HepG2 (cell line): ENCODE data around the gene PRR15L. TPM values are rescaled to one million over a fixed set of nuclear protein-coding genes. Genes with fewer than 3 reads are reported as not detected.

Experiments
- ATAC-seq: fragments of 200-7000 bp; cut with Tn5 transposase; 3 replicates; pipeline ENCODE4 v1.9.1; 2020; ENCODE audit warnings: mild to moderate bottlenecking, moderate library complexity
- BruUV-seq: library from RNA; stranded (reverse); fragments of 400-500 nt; replicated peaks from 2 replicates; lab custom pipeline; 2021; lab: Mats Ljungman, UMichigan
- CTCF ChIA-PET: fragments of 300-600 bp; formaldehyde crosslinking; extraction: SDS; loops from one replicate; lab custom pipeline; 2021; ENCODE audit warnings: low total read pairs, inconsistent platforms, low intra/inter-chr PET ratio; lab: Yijun Ruan, JAX
- POLR2A ChIA-PET: fragments of 350-600 bp; sonication (Branson Sonifier 250); formaldehyde crosslinking; loops from one replicate; lab custom pipeline; 2020; ENCODE audit warnings: antibody characterized with exemption, inconsistent platforms; lab: Yijun Ruan, JAX
- DNase-seq: peaks from one replicate; pipeline ENCODE4 v3.0.0-alpha.2; 2015; ENCODE audit warnings: low spot score
- FAIRE-seq: peaks from 3 replicates; lab custom pipeline; 2011; peaks lifted over from hg19 to GRCh38; lab: Jason Lieb, UNC
- H2AFZ ChIP-seq: one replicate; pipeline ENCODE4 v1.6.1; 2011; ENCODE audit warnings: low read length, inconsistent platforms
- H3K27ac ChIP-seq: fragments of 300-600 bp; 3 replicates; pipeline ENCODE4 v1.8.0; 2011; ENCODE audit warnings: mixed run types, mild to moderate bottlenecking, mixed read lengths, low read length, inconsistent platforms; ENCODE audit not compliant: insufficient read depth; ENCODE audit errors: extremely low read length
- H3K27me3 ChIP-seq, 2 experiments: fragments of 200-600 bp in 1 of 2; 2 replicates in 1 of 2; 3 replicates in 1 of 2; pipeline versions ENCODE4 v1.6.0 to v1.8.0; 2011; ENCODE audit warnings: low read length in 2 of 2, mild to moderate bottlenecking in 2 of 2, moderate library complexity in 2 of 2, inconsistent platforms in 1 of 2; ENCODE audit not compliant: insufficient read depth in 2 of 2, control insufficient read depth in 1 of 2
- H3K36me3 ChIP-seq, 2 experiments: fragments of 200-600 bp in 1 of 2; replicated peaks in 1 of 2; 2 replicates in 1 of 2; 3 replicates in 1 of 2; pipeline versions ENCODE4 v1.5.1 to v1.8.0; 2011; ENCODE audit warnings: low read length in 2 of 2, inconsistent platforms in 1 of 2; ENCODE audit not compliant: insufficient read depth in 2 of 2, control insufficient read depth in 1 of 2
- H3K4me1 ChIP-seq: 2 replicates; pipeline ENCODE4 v1.5.1; 2012; ENCODE audit warnings: low read length, inconsistent platforms; ENCODE audit not compliant: insufficient read depth
- H3K4me2 ChIP-seq: 2 replicates; pipeline ENCODE4 v1.6.0; 2011; ENCODE audit warnings: low read depth, low read length, inconsistent platforms
- H3K4me3 ChIP-seq, 3 experiments: fragments of 200-600 bp in 1 of 3; sonication (generic), shearing (Covaris generic) in 1 of 3; replicated peaks in 1 of 3; 2 replicates each; pipeline ENCODE4 v1.5.1; 2011 to 2016; ENCODE audit warnings: low read length in 3 of 3, inconsistent platforms in 2 of 3, low read depth in 2 of 3, mild to moderate bottlenecking in 2 of 3, control low read depth in 1 of 3, mixed read lengths in 1 of 3; ENCODE audit not compliant: insufficient read depth in 1 of 3
- H3K79me2 ChIP-seq: one replicate; pipeline ENCODE4 v1.6.1; 2011; ENCODE audit warnings: low read length, inconsistent platforms; ENCODE audit not compliant: insufficient read depth
- H3K9ac ChIP-seq: 2 replicates; pipeline ENCODE4 v1.6.0; 2011; ENCODE audit warnings: mild to moderate bottlenecking, low read depth, low read length, inconsistent platforms; ENCODE audit not compliant: insufficient read depth
- H3K9me3 ChIP-seq: 2 replicates; pipeline ENCODE4 v1.5.1; 2012; ENCODE audit warnings: mild to moderate bottlenecking, low read length
- H4K20me1 ChIP-seq: 2 replicates; pipeline ENCODE4 v1.6.0; 2011; ENCODE audit warnings: inconsistent platforms, mild to moderate bottlenecking, low read length, moderate library complexity; ENCODE audit not compliant: insufficient read depth
- HES4 ChIP-seq: sonication (generic); formaldehyde crosslinking; IDR thresholded peaks from 2 replicates; pipeline ENCODE4 v1.9.0; 2021; ENCODE audit warnings: mild to moderate bottlenecking, missing genetic modification reagents, borderline replicate concordance
- HMG20A ChIP-seq: IDR thresholded peaks from 2 replicates; pipeline ENCODE4 v1.6.1; 2016; ENCODE audit warnings: borderline replicate concordance
- HNRNPH1 ChIP-seq: fragments of 200-400 bp; formaldehyde crosslinking; optimal IDR thresholded peaks from 2 replicates; pipeline ENCODE3; 2017; ENCODE audit warnings: mild to moderate bottlenecking, low read depth, low read length
- HOXA5 ChIP-seq: sonication (generic); formaldehyde crosslinking; IDR thresholded peaks from 2 replicates; pipeline ENCODE4 v1.4.0; 2020; ENCODE audit warnings: missing genetic modification reagents
- NFKBIZ ChIP-seq: IDR thresholded peaks from 2 replicates; pipeline ENCODE4 v1.6.1; 2018; ENCODE audit warnings: missing genetic modification reagents, missing compliant biosample characterization
- PAWR ChIP-seq: sonication (generic); formaldehyde crosslinking; IDR thresholded peaks from 2 replicates; pipeline ENCODE4 v1.4.0; 2020; ENCODE audit warnings: missing genetic modification reagents, mild to moderate bottlenecking, borderline replicate concordance
- RELA ChIP-seq: sonication (generic); formaldehyde crosslinking; IDR thresholded peaks from 2 replicates; pipeline ENCODE4 v1.4.0; 2020; ENCODE audit warnings: missing genetic modification reagents
- TBX3 ChIP-seq: fragments of 450-650 bp; IDR thresholded peaks from 2 replicates; pipeline ENCODE4 v1.6.1; 2017; ENCODE audit warnings: antibody characterized with exemption, mild to moderate bottlenecking, inconsistent platforms, borderline replicate concordance
- ZNF136 ChIP-seq: sonication (generic); formaldehyde crosslinking; IDR thresholded peaks from 2 replicates; pipeline ENCODE4 v1.8.1; 2022; ENCODE audit warnings: low read depth, mild to moderate bottlenecking, moderate library complexity, missing genetic modification reagents
- ZNF746 ChIP-seq: sonication (generic); formaldehyde crosslinking; IDR thresholded peaks from 2 replicates; pipeline ENCODE4 v1.8.0; 2022; ENCODE audit warnings: mild to moderate bottlenecking, missing genetic modification reagents
- ZNF883 ChIP-seq: sonication (generic); formaldehyde crosslinking; IDR thresholded peaks from 2 replicates; pipeline ENCODE4 v1.5.1; 2020; ENCODE audit warnings: mild to moderate bottlenecking, missing genetic modification reagents; ENCODE audit errors: not compliant biosample characterization
- WGBS: methylation state at CpG from one replicate; pipeline ENCODE4 v1.1.6; 2017; ENCODE audit warnings: low lambda C conversion rate; 5-methylcytosine and 5-hydroxymethylcytosine counted together
- in situ Hi-C: cut with HindIII; loops from 2 replicates; pipeline ENCODE4 v1.10.0; 2017; ENCODE audit warnings: low pct_unique_long_range_greater_than_20kb; ENCODE audit not compliant: extremely low pct_ligation_motif_present
- intact Hi-C: fragments of 100-400 bp; cut with micrococcal nuclease; formaldehyde crosslinking; loops from one replicate; pipeline ENCODE4 v1.10.0; 2022; ENCODE audit not compliant: unreplicated experiment
- polyA plus RNA-seq, 8 experiments: library from polyadenylated mRNA; depleted of rRNA in 3 of 8; stranded (reverse) in 7 of 8; unstranded in 1 of 8; fragments of >200 nt; fragmentation: Illumina TruSeq in 4 of 8; extraction: Trizol in 4 of 8; gene quantifications; 2 replicates each; pipeline versions ENCODE4 v1.2.1 to v1.2.3, GENCODE V29; 2011 to 2016; ENCODE audit warnings: low read depth in 4 of 8, missing spikeins in 1 of 8, mixed read lengths in 1 of 8; ENCODE audit not compliant: insufficient read depth in 1 of 8
- total RNA-seq, 5 experiments: library from RNA; depleted of rRNA; stranded (reverse); fragments of >200 nt; fragmentation: Illumina TruSeq; extraction: Trizol; gene quantifications; 2 replicates each; pipeline ENCODE4 v1.2.3, GENCODE V29; 2016; ENCODE audit warnings: low read depth in 1 of 5
- TF ChIP-seq, protein P1 (sequence below): IDR thresholded peaks from 2 replicates; pipeline ENCODE4 v1.6.1; 2018; ENCODE audit warnings: missing genetic modification reagents
- TF ChIP-seq, protein P2 (sequence below): sonication (generic); formaldehyde crosslinking; IDR thresholded peaks from 2 replicates; pipeline ENCODE4 v1.4.0; 2020; ENCODE audit warnings: mild to moderate bottlenecking, missing genetic modification reagents
- TF ChIP-seq, protein P3 (sequence below): sonication (generic); formaldehyde crosslinking; IDR thresholded peaks from 2 replicates; pipeline ENCODE4 v1.8.1; 2023; ENCODE audit warnings: mild to moderate bottlenecking, missing genetic modification reagents
- TF ChIP-seq, protein P4 (sequence below): sonication (generic); formaldehyde crosslinking; IDR thresholded peaks from 2 replicates; pipeline ENCODE4 v1.4.0; 2020; ENCODE audit warnings: mild to moderate bottlenecking, missing genetic modification reagents
- TF ChIP-seq, protein P5 (sequence below): sonication (generic); formaldehyde crosslinking; IDR thresholded peaks from 2 replicates; pipeline ENCODE4 v1.4.0; 2020; ENCODE audit warnings: missing genetic modification reagents, borderline replicate concordance

Gene PRR15L
- total and polyA plus RNA-seq, 2 of the 13 experiments (the other 11 are each of a cell fraction or from before 2014, with no cell fraction given): 0.44 to 2.0 TPM

DNA sequence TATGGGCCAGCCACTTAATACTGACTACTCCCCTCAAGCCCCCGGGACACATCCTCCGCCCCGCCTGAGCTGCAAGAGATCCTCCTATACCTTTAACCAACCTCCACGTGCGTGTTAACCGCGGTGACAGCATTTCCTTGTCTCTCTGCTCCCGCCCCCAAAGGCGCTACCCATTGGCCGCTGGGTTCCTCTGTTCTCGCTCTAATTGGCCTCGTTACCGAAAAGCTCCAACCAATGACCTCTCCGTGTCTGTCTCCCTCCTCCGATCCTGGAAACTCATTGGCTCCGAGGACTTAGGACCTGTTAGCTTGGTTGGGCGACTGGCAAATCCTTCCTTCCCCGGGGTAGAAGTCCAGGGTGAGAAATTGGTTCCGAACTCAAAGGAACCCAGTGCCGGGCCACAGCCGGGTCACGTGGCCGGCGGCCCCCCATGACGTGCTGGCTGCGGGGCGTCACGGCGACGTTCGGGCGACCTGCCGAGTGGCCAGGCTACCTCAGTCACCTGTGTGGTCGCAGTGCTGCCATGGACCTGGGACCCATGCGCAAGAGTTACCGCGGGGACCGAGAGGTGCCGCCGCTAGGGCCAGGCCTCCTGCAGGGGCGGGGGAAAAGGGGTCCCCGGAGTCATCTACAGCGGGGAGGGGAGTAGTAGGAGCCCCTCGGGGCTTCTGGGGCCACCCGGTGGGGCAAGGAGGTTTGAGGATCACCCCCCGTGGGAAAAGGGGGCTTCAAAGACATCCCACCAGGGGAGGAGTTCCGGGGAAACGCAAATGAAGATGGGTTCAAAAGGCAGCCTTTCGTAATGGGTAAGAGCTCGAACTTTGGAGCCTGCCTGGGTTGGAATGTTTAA, 16.2 kb downstream of the PRR15L start, which contains the start of gene PNPO:
PNPO (plus strand) TSS at position 326 of the 850 bp plus-strand sequence; CDS start at position 431, 105 bp downstream.
- no peaks in the 10 kb centered on the region for H3K9me3 ChIP-seq
- no peaks in the 10 kb centered on the region for H4K20me1 ChIP-seq
- ATAC-seq (peak; percentile 96), FAIRE-seq (peak; percentile 97), DNase-seq (peak; percentile 100)
- H3K27me3 ChIP-seq: no peaks in the 10 kb centered on the region
- peak within 1 kb of the TSS; percentile 75 to 87 (median 76) for H3K4me3 ChIP-seq
- ChIA-PET CTCF (interaction anchor here (1.2 kb wide), 1 partner anchor 29 kb away, joined by 5 read pairs; no protein-coding TSS in a partner anchor), POLR2A (interaction anchor here (0.7 to 3.0 kb wide), 36 partner anchors 9 to 951 kb away, joined by 3 to 67 read pairs (median 5); partner anchors contain the start of genes ATP5MC1, CDK5RAP3, KPNB1 and LRRC46)
- peak within 1 kb of the TSS; percentile 90 for H3K9ac ChIP-seq
- peaks cover 20% of the 10 kb centered on the region for H3K79me2 ChIP-seq
- in situ Hi-C loops (no loop called here), intact Hi-C loops (no loop called here)
- peak within 1 kb of the TSS; percentile 97 for H3K4me2 ChIP-seq
- peaks cover 76% of the 10 kb centered on the region for H3K4me1 ChIP-seq
- peaks cover 4 to 31% of the 10 kb centered on the region in 2 experiments for H3K36me3 ChIP-seq
- BruUV-seq: no TSS peak
- no peak within 1 kb of the TSS for H2AFZ ChIP-seq
- H3K27ac ChIP-seq: peak within 1 kb of the TSS; percentile 95
- WGBS: 2% methylated on average over 50 of the region's 50 CpGs
- TF ChIP-seq HNRNPH1: no peak
- TF ChIP-seq, protein P1, sequence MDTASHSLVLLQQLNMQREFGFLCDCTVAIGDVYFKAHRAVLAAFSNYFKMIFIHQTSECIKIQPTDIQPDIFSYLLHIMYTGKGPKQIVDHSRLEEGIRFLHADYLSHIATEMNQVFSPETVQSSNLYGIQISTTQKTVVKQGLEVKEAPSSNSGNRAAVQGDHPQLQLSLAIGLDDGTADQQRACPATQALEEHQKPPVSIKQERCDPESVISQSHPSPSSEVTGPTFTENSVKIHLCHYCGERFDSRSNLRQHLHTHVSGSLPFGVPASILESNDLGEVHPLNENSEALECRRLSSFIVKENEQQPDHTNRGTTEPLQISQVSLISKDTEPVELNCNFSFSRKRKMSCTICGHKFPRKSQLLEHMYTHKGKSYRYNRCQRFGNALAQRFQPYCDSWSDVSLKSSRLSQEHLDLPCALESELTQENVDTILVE (CRISPR knock-in tag): peak; percentile 71; the same call in 1 of the 2 replicates
- peak; percentile 59 for TF ChIP-seq ZNF883 (CRISPR knock-in tag)
- no peak for TF ChIP-seq RELA (CRISPR knock-in tag)
- peak; percentile 63; the same call in 1 of the 2 replicates for TF ChIP-seq ZNF746 (CRISPR knock-in tag)
- peak; percentile 54; the same call in 1 of the 2 replicates for TF ChIP-seq TBX3
- TF ChIP-seq, protein P2, sequence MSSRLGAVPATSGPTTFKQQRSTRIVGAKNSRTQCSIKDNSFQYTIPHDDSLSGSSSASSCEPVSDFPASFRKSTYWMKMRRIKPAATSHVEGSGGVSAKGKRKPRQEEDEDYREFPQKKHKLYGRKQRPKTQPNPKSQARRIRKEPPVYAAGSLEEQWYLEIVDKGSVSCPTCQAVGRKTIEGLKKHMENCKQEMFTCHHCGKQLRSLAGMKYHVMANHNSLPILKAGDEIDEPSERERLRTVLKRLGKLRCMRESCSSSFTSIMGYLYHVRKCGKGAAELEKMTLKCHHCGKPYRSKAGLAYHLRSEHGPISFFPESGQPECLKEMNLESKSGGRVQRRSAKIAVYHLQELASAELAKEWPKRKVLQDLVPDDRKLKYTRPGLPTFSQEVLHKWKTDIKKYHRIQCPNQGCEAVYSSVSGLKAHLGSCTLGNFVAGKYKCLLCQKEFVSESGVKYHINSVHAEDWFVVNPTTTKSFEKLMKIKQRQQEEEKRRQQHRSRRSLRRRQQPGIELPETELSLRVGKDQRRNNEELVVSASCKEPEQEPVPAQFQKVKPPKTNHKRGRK: no peak; the same call in none of the 2 replicates
- peak; percentile 83; the same call in 1 of the 2 replicates for TF ChIP-seq HES4 (CRISPR knock-in tag)
- no peak for TF ChIP-seq HMG20A
- TF ChIP-seq NFKBIZ: peak; percentile 73; the same call in 1 of the 2 replicates
- peak; percentile 85; the same call in 1 of the 2 replicates for TF ChIP-seq HOXA5 (CRISPR knock-in tag)
- TF ChIP-seq, protein P3, sequence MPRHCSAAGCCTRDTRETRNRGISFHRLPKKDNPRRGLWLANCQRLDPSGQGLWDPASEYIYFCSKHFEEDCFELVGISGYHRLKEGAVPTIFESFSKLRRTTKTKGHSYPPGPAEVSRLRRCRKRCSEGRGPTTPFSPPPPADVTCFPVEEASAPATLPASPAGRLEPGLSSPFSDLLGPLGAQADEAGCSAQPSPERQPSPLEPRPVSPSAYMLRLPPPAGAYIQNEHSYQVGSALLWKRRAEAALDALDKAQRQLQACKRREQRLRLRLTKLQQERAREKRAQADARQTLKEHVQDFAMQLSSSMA (CRISPR knock-in tag): no peak
- no peak; the same call in 1 of the 2 replicates for TF ChIP-seq ZNF136 (CRISPR knock-in tag)
- TF ChIP-seq PAWR (CRISPR knock-in tag): 0 out of 2 replicates have a peak, but pooled peaks have one; percentile 28
- TF ChIP-seq, protein P4, sequence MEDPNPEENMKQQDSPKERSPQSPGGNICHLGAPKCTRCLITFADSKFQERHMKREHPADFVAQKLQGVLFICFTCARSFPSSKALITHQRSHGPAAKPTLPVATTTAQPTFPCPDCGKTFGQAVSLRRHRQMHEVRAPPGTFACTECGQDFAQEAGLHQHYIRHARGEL (CRISPR knock-in tag): no peak
- TF ChIP-seq, protein P5, sequence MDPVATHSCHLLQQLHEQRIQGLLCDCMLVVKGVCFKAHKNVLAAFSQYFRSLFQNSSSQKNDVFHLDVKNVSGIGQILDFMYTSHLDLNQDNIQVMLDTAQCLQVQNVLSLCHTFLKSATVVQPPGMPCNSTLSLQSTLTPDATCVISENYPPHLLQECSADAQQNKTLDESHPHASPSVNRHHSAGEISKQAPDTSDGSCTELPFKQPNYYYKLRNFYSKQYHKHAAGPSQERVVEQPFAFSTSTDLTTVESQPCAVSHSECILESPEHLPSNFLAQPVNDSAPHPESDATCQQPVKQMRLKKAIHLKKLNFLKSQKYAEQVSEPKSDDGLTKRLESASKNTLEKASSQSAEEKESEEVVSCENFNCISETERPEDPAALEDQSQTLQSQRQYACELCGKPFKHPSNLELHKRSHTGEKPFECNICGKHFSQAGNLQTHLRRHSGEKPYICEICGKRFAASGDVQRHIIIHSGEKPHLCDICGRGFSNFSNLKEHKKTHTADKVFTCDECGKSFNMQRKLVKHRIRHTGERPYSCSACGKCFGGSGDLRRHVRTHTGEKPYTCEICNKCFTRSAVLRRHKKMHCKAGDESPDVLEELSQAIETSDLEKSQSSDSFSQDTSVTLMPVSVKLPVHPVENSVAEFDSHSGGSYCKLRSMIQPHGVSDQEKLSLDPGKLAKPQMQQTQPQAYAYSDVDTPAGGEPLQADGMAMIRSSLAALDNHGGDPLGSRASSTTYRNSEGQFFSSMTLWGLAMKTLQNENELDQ (CRISPR knock-in tag): peak; percentile 78; the same call in 1 of the 2 replicates
